ENCODE results near the gene ZSWIM8.
"Not testable (repeated sequence)": the region's sequence is repeated elsewhere in the genome, so short reads cannot be mapped to it uniquely, and the experiment has no call there.

Gene ZSWIM8

DNA sequence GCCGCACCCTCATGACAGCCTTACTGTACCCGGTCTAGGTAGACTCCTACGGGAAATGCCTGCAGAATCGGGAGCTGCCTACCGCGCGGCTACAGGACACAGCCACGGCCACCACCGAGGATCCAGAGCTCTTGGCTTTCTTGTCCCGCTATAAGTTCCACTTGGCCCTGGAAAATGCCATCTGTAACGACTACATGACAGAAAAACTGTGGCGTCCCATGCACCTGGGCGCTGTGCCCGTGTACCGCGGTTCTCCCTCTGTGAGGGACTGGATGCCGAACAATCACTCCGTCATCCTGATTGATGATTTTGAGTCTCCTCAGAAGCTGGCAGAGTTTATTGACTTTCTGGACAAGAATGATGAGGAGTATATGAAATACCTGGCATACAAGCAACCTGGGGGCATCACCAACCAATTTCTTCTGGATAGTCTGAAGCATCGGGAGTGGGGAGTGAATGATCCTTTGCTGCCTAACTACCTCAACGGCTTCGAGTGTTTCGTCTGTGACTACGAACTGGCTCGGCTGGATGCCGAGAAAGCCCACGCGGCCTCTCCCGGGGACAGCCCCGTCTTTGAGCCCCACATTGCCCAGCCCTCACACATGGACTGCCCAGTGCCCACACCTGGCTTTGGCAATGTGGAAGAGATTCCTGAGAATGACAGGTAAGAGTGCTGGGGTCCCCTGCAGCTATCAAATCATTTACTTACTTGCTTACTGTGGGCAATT is 12.1 kb upstream of the ZSWIM8 start:
- DNase-seq, result no peak

- no peak for DNase-seq
Measured at GRCh38 chr10:73774637-73775036, 10.8 kb upstream of the ZSWIM8 start.

DNA sequence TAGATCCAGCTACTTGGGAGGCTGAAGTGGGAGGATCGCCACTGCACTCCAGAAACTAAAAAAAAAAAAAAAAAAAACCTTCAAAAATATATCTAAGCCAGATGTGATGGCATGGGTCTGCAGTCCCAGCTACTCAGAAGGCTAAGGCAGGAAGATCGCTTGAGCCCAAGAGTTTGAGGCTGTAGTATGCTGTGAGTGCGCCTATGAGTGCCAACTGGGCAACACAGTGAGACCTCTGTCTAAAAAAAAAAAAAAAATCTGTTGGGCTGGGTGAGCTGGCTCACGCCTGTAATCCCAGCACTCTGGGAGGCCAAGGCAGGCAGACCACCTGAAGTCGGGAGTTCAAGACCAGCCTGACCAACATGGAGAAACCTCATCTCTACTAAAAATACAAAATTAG is 6.4 kb upstream of the ZSWIM8 start:
- DNase-seq, result no peak

DNA sequence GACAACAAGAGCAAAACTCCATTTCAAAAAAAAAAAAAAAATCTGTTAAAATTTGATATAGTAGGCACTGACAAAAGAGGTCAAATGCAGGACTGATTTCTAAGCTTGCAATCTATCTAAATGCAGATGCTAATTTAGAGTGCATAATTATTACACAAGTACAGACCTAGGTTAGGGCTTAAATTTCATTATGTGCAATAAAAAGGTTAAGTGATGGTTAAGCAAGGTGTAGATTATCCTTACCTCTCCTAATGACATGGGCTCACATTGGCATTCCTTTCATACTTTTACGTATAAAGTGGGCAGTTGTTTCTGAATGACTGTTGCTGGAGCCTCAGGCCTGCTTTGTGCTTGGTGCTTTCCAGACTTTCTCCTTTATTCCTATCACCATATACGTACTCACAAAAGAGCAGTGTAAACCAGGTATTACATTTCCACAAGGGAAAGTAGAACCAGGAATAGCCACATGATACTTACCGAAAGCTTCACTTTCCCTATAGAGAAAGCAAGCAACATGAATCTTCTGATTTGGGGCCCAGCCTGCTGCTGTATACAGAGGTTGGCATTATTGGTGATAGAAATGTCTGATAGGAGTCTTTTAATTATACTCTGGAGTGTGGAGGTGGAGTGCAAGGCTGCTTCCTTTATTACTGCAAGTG is 5.7 kb upstream of the ZSWIM8 start:
- DNase-seq, result no peak

- DNase-seq, result no peak
Measured at GRCh38 chr10:73780301-73780700, 5.1 kb upstream of the ZSWIM8 start.

DNA sequence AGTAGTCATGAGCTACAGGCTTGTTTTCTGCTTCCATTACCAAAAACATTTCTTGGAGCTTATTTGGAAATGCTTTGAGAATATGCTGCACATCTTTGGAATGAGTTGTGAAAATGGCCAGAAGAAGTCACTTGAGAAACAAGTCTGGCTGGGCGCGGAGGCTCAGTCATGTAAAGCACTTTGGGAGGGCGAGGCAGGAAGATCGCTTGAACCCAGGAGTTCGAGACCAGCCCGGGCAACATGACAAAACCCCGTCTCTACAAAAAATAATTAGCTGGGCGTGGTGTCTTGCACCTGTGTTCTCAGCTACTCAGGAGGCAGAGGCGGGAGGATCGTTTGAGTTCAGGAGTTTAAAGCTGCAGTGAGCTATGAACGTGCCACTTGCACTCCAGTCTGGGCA is 4.4 kb upstream of the ZSWIM8 start:
- no peak for DNase-seq

DNA sequence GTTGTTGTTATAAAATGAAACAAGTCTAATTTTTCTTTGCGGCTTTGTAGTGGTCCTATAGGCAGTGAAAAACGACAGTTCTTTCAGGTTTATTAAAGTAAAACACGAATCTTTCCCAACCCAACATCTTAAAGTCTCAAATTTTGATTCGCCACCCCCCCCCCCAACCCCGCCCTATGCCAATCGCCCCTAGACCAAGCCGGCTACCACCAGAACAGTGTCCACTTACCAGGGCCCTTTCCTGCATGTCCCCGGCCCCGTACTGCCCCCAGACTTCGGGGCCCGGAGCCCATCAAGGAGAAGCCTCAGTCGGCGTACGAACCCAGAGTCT is 3.9 kb upstream of the ZSWIM8 start:
- DNase-seq, result no peak

- peak; percentile 70 for DNase-seq
Measured at GRCh38 chr10:73781879-73782748, 3.3 kb upstream of the ZSWIM8 start, which contains the start of gene CHCHD1. CHCHD1 (plus strand) TSS chr10:73782048; CDS start chr10:73782076, 28 bp downstream.

- no peak for DNase-seq
Measured at GRCh38 chr10:73782749-73783085, 2.7 kb upstream of the ZSWIM8 start.

DNA sequence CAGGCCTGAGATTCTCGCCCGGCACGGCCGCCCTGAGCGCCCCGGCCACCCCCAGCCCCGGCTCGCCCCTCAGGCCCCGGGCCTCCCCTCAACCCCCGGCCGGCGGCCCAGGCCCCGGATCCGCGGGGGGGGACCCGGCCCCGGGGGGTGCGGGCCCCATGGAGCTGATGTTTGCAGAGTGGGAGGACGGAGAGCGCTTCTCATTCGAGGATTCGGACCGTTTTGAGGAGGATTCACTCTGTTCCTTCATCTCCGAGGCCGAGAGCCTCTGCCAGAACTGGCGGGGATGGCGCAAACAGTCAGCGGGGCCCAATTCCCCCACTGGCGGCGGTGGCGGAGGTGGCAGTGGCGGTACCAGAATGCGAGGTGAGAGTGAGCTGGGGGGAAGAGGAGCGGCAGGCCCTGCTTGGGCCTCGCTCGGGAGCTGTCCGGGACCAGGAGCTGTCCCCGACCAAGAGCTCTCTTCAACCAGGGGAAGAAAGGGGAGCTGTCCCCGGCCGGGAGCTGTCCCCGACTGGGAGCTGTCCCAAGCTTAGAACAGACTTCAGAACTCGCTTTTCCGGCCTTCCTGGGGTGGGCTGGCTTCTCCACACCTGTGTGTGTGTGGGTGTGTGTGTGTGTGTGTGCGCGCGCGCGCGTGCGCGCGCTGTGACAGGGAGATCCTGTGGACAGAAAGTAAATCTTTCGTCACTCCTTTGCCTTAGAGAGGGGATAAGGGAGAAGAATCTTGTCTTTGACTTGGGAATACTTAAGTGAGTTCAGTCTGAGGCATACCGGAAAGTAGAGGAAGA is 510 bp downstream of the ZSWIM8 start:
- no peak for DNase-seq

- no peak for DNase-seq
Measured at GRCh38 chr10:73786512-73786885, 1.1 kb downstream of the ZSWIM8 start.

GRCh38 chr10:73787031-73787800 is 1.8 kb downstream of the ZSWIM8 start:
- DNase-seq, result not testable (repeated sequence)

DNA sequence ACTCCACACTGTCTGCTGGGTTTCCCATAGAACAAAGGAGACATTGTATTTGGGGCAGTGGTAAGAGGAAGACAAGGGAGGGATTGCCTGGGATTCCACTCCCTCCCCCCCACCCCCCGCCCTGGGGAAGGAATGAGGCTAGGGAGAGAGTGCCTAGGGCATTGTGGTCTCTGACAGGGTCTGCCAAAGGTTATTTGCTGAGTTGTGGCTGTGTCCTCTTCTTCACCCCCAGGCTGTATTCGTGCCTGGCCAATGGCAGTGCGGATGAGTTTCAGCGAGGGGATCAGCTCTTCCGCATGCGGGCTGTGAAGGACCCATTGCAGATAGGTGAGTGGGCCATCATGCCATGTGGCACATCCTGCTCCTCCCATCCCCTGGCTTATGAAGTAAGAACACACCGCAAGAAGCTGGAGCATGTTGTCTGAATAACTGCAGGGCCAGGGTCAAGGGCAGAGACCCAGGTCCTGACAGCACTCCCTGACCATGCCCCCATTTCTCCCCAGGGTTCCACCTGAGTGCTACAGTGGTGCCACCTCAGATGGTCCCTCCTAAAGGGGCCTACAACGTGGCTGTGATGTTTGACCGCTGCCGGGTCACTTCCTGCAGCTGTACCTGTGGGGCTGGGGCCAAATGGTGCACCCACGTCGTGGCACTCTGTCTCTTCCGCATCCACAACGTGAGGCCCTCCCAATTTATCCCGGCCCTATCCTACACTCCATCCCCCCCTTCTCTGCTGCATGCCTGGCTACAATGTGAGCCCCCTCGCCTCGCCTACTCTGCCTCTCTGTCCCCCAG is 3.7 kb downstream of the ZSWIM8 start:
- no peak for DNase-seq

DNA sequence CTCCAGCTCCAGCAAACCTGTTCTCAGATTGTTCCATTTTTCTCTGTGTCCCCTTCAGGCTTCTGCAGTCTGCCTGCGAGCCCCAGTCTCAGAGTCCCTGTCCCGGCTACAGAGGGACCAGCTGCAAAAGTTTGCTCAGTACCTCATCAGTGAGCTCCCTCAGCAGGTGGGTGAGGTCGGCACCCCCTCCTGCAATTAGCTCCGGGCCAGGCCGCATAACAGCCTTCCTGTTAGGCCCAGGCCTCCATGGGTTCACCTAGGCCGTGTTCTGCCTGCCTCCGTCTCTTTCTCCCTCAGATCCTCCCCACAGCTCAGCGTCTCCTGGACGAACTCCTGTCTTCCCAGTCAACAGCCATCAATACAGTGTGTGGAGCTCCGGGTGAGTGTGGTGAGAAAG is 4.3 kb downstream of the ZSWIM8 start:
- DNase-seq, result no peak

DNA sequence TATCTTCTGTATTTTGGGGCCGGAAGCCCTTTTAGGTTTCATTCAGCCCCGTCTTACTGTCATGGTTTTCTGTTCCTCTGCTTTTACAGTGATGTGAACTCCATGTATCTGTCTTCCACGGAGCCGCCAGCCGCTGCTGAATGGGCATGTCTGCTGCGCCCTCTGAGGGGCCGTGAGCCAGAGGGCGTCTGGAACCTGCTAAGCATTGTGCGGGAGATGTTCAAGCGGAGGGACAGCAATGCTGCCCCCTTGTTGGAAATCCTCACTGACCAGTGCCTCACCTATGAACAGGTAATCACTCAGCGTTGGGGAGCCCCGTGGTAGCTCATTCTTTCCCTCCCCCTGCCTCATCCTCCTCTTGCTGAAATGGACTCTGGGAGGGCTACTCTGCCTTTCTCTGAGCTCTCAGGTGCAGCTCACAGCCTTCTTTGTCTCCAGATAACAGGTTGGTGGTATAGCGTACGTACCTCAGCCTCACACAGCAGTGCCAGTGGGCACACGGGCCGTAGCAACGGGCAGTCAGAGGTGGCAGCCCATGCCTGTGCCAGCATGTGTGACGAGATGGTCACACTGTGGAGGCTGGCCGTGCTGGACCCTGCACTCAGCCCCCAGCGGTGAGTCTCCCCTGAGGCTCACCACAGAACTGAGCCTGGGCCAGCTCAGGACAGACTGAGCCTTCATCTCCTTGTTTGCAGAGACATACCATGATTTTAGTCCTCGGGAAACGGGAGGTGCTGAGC is 5.7 kb downstream of the ZSWIM8 start:
- no peak for DNase-seq

GRCh38 chr10:73791871-73792400 is 6.5 kb downstream of the ZSWIM8 start:
- no peak for DNase-seq

GRCh38 chr10:73793456-73793855 is 8.1 kb downstream of the ZSWIM8 start:
- no peak for DNase-seq

DNA sequence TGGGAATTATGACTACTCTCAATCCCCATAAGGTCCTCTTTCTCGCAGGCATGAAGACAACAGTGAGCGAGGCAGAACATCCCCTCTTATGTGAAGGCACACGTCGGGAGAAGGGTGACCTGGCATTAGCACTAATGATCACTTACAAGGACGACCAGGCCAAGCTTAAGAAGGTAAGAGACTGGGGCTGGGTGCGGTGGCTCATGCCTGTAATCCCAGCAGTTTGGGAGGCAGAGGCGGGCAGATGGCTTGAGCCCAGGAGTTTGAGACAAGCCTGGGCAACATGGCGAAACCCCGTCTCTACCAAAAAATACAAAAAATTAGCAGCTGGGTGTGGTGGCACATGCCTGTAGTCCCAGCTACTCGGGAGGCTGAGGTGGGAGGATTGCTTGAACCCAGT is 10.1 kb downstream of the ZSWIM8 start:
- not testable (repeated sequence) for DNase-seq

DNA sequence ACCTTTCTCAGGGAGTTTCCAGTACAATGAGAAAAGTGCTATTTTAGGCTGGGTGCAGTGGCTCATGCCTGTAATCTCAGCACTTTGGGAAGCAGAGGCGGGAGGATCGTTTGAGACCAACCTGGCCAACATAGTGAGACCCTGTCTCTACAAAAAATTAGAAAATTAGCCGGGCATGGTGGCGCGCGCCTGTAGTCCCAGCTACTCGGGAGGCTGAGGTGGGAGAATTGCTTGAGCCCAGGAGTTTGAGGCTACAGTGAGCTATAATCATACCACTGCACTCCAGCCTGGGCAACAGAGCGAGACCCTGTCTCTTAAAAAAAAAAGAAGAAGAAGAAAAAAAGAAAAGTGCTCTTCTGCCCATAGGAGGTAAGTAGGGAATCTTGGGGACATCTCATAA is 10.6 kb downstream of the ZSWIM8 start:
- DNase-seq, result not testable (repeated sequence)

- no peak for DNase-seq
Measured at GRCh38 chr10:73796766-73797165, 11.4 kb downstream of the ZSWIM8 start.
